Right atrium auricular region (tissue), 2 donors: ENCODE measurements around the gene RUSF1. TPM values are rescaled to one million over a fixed set of nuclear protein-coding genes. Genes with fewer than 3 reads are reported as not detected.
"Not testable (repeated sequence)": the region's sequence is repeated elsewhere in the genome, so short reads cannot be mapped to it uniquely, and the experiment has no call there.

ENCODE experiments used
- DNase-seq: peaks from one replicate; pipeline ENCODE4 v3.0.0-alpha.2; 2019; ENCODE audit warnings: low spot score
- H3K27ac ChIP-seq, 2 donors: fragments of 200-600 bp; sonication (generic); 1 replicate in 1 of 2; 2 replicates in 1 of 2; pipeline ENCODE4 v1.5.1; 2016 to 2019
- H3K27me3 ChIP-seq, 2 donors: fragments of 200-600 bp; sonication (generic); one replicate each; pipeline versions ENCODE4 v1.5.1 to v1.6.0; 2017 to 2019
- H3K36me3 ChIP-seq: fragments of 200-600 bp; sonication (generic); one replicate; pipeline ENCODE4 v1.5.1; 2016
- H3K4me1 ChIP-seq, 2 donors: fragments of 200-600 bp; sonication (generic); one replicate each; pipeline versions ENCODE4 v1.5.1 to v1.6.0; 2017 to 2019
- H3K4me3 ChIP-seq, 2 donors: fragments of 200-600 bp; sonication (generic); 1 replicate in 1 of 2; 2 replicates in 1 of 2; pipeline ENCODE4 v1.5.1; 2017 to 2019; ENCODE audit warnings: mild to moderate bottlenecking in 1 of 2, moderate library complexity in 1 of 2
- H3K9me3 ChIP-seq, 2 donors: fragments of 200-600 bp; sonication (generic); one replicate each; pipeline ENCODE4 v1.5.1; 2019
- CTCF ChIP-seq, 2 donors: fragments of 200-600 bp; sonication (generic); IDR thresholded peaks; one replicate each; pipeline ENCODE4 v1.5.1; 2019; ENCODE audit warnings: antibody characterized with exemption in 2 of 2
- total RNA-seq, 2 donors: library from RNA; depleted of rRNA; stranded (reverse); fragments of >200 nt; gene quantifications; one replicate each; pipeline ENCODE4 v1.1.0, GENCODE V29; 2016

Gene RUSF1
- total RNA-seq, 2 donors from 2014 or later = 33.3 TPM

GRCh38 chr16:31508706-31509195 lies 560 bp upstream of the RUSF1 start:
- H3K27ac ChIP-seq = peak overlapping the region; percentile 92 to 98

GRCh38 chr16:31507617-31507928 lies 618 bp downstream of the RUSF1 start:
- TF ChIP-seq CTCF (IDR thresholded peaks at IDR 0.05) = no peak
- Histone ChIP-seq H3K36me3 (no peaks in the 10 kb centered on the region), H3K4me3 (peak overlapping the region; percentile 83 to 100), H3K27me3 (no peaks in the 10 kb centered on the region), H3K9me3 (no peaks in the 10 kb centered on the region), H3K4me1 (peaks cover 0 to 56% of the 10 kb centered on the region in 2 donors), H3K27ac (peak overlapping the region; percentile 92 to 98)
- no peak for DNase-seq

More at GRCh38 chr16:31508706-31509195, 560 bp upstream of the RUSF1 start:
- peak overlapping the region; percentile 83 to 100 for H3K4me3 ChIP-seq
- no peaks in the 10 kb centered on the region for H3K27me3 ChIP-seq
- DNase-seq = no peak
- peaks cover 0 to 49% of the 10 kb centered on the region in 2 donors for H3K4me1 ChIP-seq
- no peaks in the 10 kb centered on the region for H3K36me3 ChIP-seq
- no peak for TF ChIP-seq CTCF (IDR thresholded peaks at IDR 0.05)
- H3K9me3 ChIP-seq = no peaks in the 10 kb centered on the region

DNA sequence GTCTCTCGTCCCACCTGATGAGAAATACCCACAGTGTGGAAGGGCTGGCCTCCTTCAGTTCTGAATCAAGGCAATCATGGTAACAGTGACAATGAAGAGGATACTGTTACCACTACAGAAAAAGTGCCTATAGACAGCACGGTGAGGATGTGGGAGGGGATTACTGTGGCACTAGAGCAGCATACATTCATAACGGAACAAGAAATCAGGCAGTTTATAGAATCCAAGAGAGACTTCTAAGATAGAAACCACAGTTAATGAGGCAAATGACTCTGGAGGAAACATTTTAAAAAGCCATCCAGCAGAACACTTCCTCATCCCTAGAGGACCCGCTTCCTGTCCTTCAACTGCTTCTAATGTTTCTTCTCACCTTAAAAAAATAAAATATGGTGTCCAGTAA lies 2.7 kb downstream of the RUSF1 start:
- Histone ChIP-seq H3K27ac (peak overlapping the region in 1 of 2 donors; percentile 75), H3K4me1 (peaks cover 0 to 56% of the 10 kb centered on the region in 2 donors)

DNA sequence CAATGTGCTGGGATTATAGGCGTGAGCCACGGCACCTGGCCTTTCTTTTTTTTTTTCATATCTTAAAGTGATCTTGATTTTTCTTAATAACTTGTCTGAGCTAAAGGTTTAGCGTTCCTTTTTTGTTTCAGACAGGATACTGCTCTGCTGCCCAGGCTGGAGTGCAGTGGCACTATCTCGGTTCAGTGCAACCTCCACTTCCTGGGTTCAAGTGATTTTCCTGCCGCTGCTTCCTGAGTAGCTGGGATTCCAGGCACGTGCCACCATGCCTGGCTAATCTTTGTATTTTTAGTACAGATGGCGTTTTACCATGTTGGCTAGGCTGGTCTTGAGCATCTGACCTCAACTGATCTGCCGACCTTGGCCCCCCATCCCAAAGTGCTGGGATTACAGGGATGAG lies 4.0 kb downstream of the RUSF1 start:
- no peak for DNase-seq
- no peaks in the 10 kb centered on the region for H3K27me3 ChIP-seq
- no peak for TF ChIP-seq CTCF (IDR thresholded peaks at IDR 0.05)
- peak overlapping the region; percentile 13 to 75 for H3K27ac ChIP-seq
- peaks cover 0 to 47% of the 10 kb centered on the region in 2 donors for H3K4me1 ChIP-seq
- peaks cover 13% of the 10 kb centered on the region for H3K36me3 ChIP-seq
- H3K4me3 ChIP-seq = no peak overlapping the region
- H3K9me3 ChIP-seq = no peaks in the 10 kb centered on the region

More for the DNA sequence above, 2.7 kb downstream of the RUSF1 start:
- H3K36me3 ChIP-seq = peaks cover under 1% of the 10 kb centered on the region
- no peak for DNase-seq
- no peak overlapping the region for H3K4me3 ChIP-seq
- H3K9me3 ChIP-seq = no peaks in the 10 kb centered on the region
- no peak for TF ChIP-seq CTCF (IDR thresholded peaks at IDR 0.05)
- no peaks in the 10 kb centered on the region for H3K27me3 ChIP-seq

- Histone ChIP-seq H3K4me1 (peaks cover 0 to 44% of the 10 kb centered on the region in 2 donors), H3K36me3 (peaks cover 19% of the 10 kb centered on the region)
Measured at GRCh38 chr16:31503555-31503954, 4.6 kb downstream of the RUSF1 start.

GRCh38 chr16:31502981-31503380 lies 5.2 kb downstream of the RUSF1 start:
- peak overlapping the region in 1 of 2 donors; percentile 75 for H3K27ac ChIP-seq
- peaks cover 0 to 44% of the 10 kb centered on the region in 2 donors for H3K4me1 ChIP-seq
- DNase-seq = no peak
- peaks cover 25% of the 10 kb centered on the region for H3K36me3 ChIP-seq
- H3K4me3 ChIP-seq = no peak overlapping the region
- no peak for TF ChIP-seq CTCF (IDR thresholded peaks at IDR 0.05)
- H3K9me3 ChIP-seq = no peaks in the 10 kb centered on the region
- H3K27me3 ChIP-seq = no peaks in the 10 kb centered on the region

More at GRCh38 chr16:31503555-31503954, 4.6 kb downstream of the RUSF1 start:
- H3K9me3 ChIP-seq, H3K4me3 ChIP-seq, DNase-seq, H3K27me3 ChIP-seq: not testable (repeated sequence)
- H3K27ac ChIP-seq = peak overlapping the region in 1 of 2 donors; percentile 75
